Fibroblast of upper back skin (primary cell): ENCODE results near the gene ADGRL3.
"Not testable (repeated sequence)": the region's sequence is repeated elsewhere in the genome, so short reads cannot be mapped to it uniquely, and the experiment has no call there.

Experiments
- DNase-seq: peaks from one replicate; pipeline ENCODE4 v3.0.0-alpha.2; 2013

ADGRL3 gene

GRCh38 chr4:61762722-61763627, 562.8 kb downstream of the ADGRL3 start:
- DNase-seq = no peak

- no peak for DNase-seq
Measured at GRCh38 chr4:61763682-61764081, 563.6 kb downstream of the ADGRL3 start.

- not testable (repeated sequence) for DNase-seq
Measured at GRCh38 chr4:61764090-61764489, 564.0 kb downstream of the ADGRL3 start.

- not testable (repeated sequence) for DNase-seq
Measured at GRCh38 chr4:61769444-61770167, 569.5 kb downstream of the ADGRL3 start.

- no peak for DNase-seq
Measured at GRCh38 chr4:61770456-61770855, 570.3 kb downstream of the ADGRL3 start.

GRCh38 chr4:61771056-61771455, 570.9 kb downstream of the ADGRL3 start:
- DNase-seq = peak; percentile 6

- DNase-seq = peak; percentile 13
Measured at GRCh38 chr4:61772126-61772525, 572.0 kb downstream of the ADGRL3 start.

GRCh38 chr4:61773655-61774245, 573.6 kb downstream of the ADGRL3 start:
- no peak for DNase-seq

- DNase-seq = no peak
Measured at GRCh38 chr4:61782133-61782532, 582.0 kb downstream of the ADGRL3 start.

GRCh38 chr4:61783050-61783449, 582.9 kb downstream of the ADGRL3 start:
- DNase-seq = no peak

- DNase-seq = no peak
Measured at GRCh38 chr4:61785761-61786160, 585.6 kb downstream of the ADGRL3 start.

GRCh38 chr4:61786211-61786610, 586.1 kb downstream of the ADGRL3 start:
- DNase-seq = no peak

- DNase-seq = no peak
Measured at GRCh38 chr4:61795998-61796397, 595.9 kb downstream of the ADGRL3 start.

- DNase-seq = no peak
Measured at GRCh38 chr4:61799794-61800193, 599.7 kb downstream of the ADGRL3 start.

GRCh38 chr4:61805227-61805626, 605.1 kb downstream of the ADGRL3 start:
- no peak for DNase-seq

GRCh38 chr4:61805979-61806378, 605.9 kb downstream of the ADGRL3 start:
- no peak for DNase-seq

GRCh38 chr4:61812171-61812570, 612.0 kb downstream of the ADGRL3 start:
- DNase-seq = no peak

GRCh38 chr4:61817071-61817470, 616.9 kb downstream of the ADGRL3 start:
- DNase-seq = no peak

- DNase-seq = no peak
Measured at GRCh38 chr4:61820136-61820535, 620.0 kb downstream of the ADGRL3 start.

GRCh38 chr4:61824454-61824853, 624.3 kb downstream of the ADGRL3 start:
- DNase-seq = no peak

- DNase-seq = no peak
Measured at GRCh38 chr4:61827907-61828391, 627.8 kb downstream of the ADGRL3 start.

GRCh38 chr4:61828960-61829359, 628.8 kb downstream of the ADGRL3 start:
- no peak for DNase-seq

GRCh38 chr4:61831987-61832386, 631.9 kb downstream of the ADGRL3 start:
- DNase-seq = no peak

GRCh38 chr4:61837395-61837794, 637.3 kb downstream of the ADGRL3 start:
- DNase-seq = no peak
